ENCODE data around the gene AFG3L2.
"Not testable (repeated sequence)": the region's sequence is repeated elsewhere in the genome, so short reads cannot be mapped to it uniquely, and the experiment has no call there.

The AFG3L2 gene

DNA sequence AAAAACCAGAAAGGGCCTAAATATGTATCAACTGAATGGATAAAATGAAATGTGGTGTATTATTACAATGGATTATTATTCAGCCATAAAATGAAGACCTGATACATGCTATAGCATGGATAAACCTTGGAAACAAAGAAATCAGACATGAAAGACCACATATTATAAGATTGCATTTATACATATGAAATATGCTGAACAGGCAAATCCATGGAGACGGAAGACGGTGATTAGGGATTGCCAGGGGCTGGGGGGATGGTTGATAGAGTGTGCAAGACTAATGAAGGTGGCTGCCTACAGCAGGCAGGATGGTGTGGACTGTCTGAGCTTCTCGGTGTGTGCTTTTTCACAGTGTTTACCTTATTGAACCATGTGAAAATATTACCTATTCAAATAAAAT lies 11.4 kb upstream of the AFG3L2 start:
- H3K4me3 ChIP-seq (replicated peaks; ENCODE audit: low read depth, low read length): no peak overlapping the region
- TF ChIP-seq, protein P1, sequence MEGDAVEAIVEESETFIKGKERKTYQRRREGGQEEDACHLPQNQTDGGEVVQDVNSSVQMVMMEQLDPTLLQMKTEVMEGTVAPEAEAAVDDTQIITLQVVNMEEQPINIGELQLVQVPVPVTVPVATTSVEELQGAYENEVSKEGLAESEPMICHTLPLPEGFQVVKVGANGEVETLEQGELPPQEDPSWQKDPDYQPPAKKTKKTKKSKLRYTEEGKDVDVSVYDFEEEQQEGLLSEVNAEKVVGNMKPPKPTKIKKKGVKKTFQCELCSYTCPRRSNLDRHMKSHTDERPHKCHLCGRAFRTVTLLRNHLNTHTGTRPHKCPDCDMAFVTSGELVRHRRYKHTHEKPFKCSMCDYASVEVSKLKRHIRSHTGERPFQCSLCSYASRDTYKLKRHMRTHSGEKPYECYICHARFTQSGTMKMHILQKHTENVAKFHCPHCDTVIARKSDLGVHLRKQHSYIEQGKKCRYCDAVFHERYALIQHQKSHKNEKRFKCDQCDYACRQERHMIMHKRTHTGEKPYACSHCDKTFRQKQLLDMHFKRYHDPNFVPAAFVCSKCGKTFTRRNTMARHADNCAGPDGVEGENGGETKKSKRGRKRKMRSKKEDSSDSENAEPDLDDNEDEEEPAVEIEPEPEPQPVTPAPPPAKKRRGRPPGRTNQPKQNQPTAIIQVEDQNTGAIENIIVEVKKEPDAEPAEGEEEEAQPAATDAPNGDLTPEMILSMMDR (IDR thresholded peaks at IDR 0.05; ENCODE audit: low read depth, low read length, missing control alignments): no peak
- DNase-seq (ENCODE audit: extremely low read depth, low read depth): no peak

DNA sequence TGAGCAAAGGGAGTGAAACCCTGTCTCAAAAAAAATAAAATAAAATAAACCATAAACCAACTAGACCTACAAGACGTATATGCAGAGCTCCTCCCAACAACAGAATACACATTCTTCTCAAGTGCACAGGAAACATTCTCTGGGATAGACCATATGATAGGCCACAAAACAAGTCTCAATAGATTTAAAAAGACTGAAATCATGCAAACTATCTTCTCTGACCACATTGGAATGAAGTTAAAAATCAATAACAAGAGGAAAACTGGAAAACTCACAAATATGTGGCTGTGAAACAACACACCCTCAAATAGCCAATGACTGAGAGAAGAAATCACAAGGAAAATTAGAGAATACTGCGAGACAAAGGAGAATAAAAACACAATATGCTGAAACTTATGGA lies 7.2 kb upstream of the AFG3L2 start:
- TF ChIP-seq, protein P1 (IDR thresholded peaks at IDR 0.05; ENCODE audit: low read depth, low read length, missing control alignments): no peak
- no peak overlapping the region for H3K4me3 ChIP-seq (replicated peaks; ENCODE audit: low read depth, low read length)
- no peak for DNase-seq (ENCODE audit: extremely low read depth, low read depth)

DNA sequence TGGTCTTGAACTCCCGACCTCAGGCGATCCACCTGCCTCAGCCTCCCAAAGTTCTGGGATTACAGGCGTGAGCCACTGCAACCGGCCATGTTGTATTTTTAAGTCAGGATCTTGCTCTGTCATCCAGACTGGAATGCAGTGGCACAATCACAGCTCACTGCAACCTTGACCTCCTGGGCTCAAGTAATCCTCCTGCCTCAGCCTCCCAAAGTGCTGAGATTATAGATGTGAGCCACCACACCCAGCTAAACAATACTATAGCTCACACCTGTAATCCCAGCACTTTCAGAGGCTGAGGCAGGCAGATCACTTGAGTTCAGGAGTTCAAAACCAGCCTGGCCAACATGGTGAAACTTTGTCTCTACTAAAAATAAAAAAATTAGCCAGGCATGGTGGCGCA lies 6.7 kb upstream of the AFG3L2 start:
- DNase-seq (ENCODE audit: extremely low read depth, low read depth); H3K4me3 ChIP-seq (replicated peaks; ENCODE audit: low read depth, low read length): not testable (repeated sequence)

DNA sequence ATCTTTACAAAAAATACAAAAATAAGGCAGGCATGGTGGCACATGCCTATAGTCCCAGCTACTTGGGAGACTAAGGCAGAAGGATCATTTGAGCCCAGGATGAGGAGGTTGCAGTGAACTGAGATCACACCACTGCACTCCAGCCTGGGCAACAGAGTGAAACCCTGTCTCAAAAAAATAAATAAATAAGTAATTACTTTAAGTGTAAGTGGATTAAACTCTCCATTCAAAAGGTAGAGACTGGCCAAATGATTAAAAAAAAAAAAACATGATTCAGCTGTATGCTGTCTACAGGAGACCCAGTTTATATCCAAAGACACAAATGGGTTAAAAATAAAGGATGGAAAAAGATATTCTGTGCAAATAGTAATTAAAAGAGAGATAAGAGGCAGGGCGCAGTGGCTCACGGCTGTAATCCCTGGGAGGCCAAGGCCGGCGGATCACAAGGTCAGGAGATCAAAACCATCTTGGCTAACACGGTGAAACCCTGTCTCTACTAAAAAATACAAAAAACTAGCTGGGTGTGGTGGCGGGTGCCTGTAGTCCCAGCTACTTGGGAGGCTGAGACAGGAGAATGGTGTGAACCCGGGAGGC lies 5.3 kb upstream of the AFG3L2 start:
- not testable (repeated sequence) for DNase-seq (ENCODE audit: extremely low read depth, low read depth); H3K4me3 ChIP-seq (replicated peaks; ENCODE audit: low read depth, low read length)

DNA sequence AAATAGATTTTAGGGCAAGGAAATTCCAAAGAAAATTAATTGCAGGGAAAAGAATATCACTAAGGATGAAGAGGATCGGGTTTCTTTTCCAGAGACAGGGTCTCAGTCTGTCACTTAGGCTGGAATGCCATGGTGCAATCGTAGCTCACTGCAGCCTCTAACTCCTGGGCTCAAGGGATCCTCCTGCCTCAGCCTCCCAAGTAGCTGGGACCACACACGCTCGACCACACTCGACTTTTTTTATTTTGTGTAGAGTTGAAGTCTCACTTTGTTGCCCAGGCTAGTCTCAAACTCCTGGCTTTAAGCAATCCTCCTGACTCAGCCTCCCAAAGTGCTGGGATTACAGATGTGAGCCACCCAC lies 1.2 kb upstream of the AFG3L2 start:
- peak overlapping the region; percentile 59 for H3K4me3 ChIP-seq (replicated peaks; ENCODE audit: low read depth, low read length)
- not testable (repeated sequence) for DNase-seq (ENCODE audit: extremely low read depth, low read depth)

DNA sequence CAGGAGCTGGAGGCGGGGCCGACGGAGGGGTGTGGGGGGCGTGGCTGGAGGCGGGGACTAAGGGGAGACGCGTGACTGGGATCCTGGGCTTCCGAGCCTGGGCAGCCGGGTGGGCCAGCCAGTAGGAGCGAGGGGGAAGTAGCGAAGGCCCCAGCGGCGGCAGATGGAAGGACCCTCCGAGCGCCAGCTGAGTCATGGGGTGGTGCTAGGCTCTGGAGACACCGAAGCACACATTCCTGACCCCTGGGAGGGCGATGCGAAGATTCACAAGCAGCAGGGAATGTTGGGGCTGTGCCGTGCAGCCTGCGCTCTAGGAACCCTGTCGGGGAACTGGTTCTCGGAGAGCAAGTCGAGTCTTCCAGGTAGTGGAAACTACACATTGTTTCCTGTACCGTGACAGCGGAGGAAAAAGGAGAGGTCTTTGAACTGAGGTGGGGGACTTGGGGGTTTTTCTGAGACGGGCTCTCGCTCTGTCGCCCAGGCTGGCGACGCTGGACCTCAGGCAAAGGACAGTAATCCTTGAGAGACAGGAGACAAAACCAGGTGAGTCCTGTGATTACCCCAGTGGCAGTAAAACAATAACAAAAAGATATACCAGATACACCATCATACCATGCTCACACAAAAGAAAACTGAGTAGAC lies 650 bp upstream of the AFG3L2 start:
- DNase-seq (ENCODE audit: extremely low read depth, low read depth): no peak
- TF ChIP-seq, protein P1 (IDR thresholded peaks at IDR 0.05; ENCODE audit: low read depth, low read length, missing control alignments): no peak
- peak overlapping the region; percentile 59 for H3K4me3 ChIP-seq (replicated peaks; ENCODE audit: low read depth, low read length)

DNA sequence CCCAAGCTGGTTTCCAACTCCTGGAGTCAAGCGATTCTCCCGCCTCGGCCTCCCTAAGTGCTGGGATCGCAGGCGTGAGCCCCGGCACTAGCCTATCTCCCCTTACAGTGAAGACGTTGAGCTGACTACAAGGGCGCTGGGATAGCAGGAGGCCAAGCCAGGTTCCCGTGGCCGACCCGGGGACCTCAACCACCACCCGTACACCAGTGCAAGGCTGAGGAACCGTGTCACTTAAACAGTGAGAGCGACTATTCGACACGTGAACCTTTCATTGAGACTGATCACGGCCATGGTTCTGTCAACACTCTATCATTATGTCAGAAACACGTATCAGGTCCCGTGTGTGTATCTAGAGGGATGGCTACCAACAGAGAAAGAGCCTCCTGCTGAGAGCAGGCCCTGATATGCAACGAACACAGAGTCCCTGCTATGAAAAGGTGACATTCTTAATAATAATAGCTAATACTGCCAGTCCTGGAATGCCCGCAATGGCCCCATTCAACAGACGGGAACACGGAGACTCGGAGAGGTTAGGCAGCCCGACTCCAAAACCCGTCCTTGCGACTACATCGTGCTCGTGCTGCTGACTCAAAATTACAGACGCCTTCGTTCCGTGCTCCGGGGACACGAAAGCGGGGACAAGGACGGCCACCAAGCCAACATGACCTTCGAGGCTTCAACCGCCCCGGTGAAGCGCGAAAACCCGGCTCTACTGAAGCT lies 833 bp downstream of the AFG3L2 start:
- no peak for DNase-seq (ENCODE audit: extremely low read depth, low read depth)
- TF ChIP-seq, protein P1 (IDR thresholded peaks at IDR 0.05; ENCODE audit: low read depth, low read length, missing control alignments): no peak

DNA sequence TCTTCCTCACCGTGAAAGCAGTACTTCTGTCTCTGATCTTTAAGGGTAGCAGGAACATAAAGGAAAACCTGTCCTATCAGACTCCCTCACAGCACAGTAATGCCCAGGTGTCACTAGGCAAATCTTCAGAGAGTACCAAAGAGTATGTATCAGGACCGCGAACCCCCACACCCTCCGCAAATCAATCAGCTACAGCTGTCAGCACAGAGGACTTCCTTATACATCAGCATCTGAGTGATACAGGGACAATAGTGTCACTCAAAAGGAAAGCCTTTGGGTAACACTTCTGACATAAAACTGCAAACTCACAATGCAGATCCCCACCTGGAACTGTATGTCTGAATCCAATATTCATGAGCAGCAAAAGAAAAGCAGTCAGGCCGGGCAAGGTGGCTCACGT lies 2.6 kb downstream of the AFG3L2 start:
- TF ChIP-seq, protein P1 (IDR thresholded peaks at IDR 0.05; ENCODE audit: low read depth, low read length, missing control alignments): no peak
- no peak for DNase-seq (ENCODE audit: extremely low read depth, low read depth)
- no peak overlapping the region for H3K4me3 ChIP-seq (replicated peaks; ENCODE audit: low read depth, low read length)

More for the DNA sequence above, 833 bp downstream of the AFG3L2 start:
- peak overlapping the region; percentile 97 for H3K4me3 ChIP-seq (replicated peaks; ENCODE audit: low read depth, low read length)
